AG09309 (cell line): Measurements from ENCODE around the gene FAM149B1.
A peak's percentile ranks its signal among the peaks of the same experiment; 100 is the strongest.

Experiments
- DNase-seq: peaks from one replicate; pipeline ENCODE4 v3.0.0-alpha.2; 2010; ENCODE audit warnings: low read depth
- H3K4me3 ChIP-seq: 2 replicates; pipeline ENCODE4 v1.5.1; 2011; ENCODE audit warnings: mild to moderate bottlenecking, low read depth, low read length, moderate library complexity; ENCODE audit not compliant: control insufficient read depth
- CTCF ChIP-seq: IDR thresholded peaks from 2 replicates; pipeline ENCODE4 v1.5.1; 2011; ENCODE audit warnings: mild to moderate bottlenecking, low read depth, low read length, inconsistent platforms; ENCODE audit not compliant: insufficient read depth, control insufficient read depth; ENCODE audit errors: missing control alignments

Gene FAM149B1

DNA sequence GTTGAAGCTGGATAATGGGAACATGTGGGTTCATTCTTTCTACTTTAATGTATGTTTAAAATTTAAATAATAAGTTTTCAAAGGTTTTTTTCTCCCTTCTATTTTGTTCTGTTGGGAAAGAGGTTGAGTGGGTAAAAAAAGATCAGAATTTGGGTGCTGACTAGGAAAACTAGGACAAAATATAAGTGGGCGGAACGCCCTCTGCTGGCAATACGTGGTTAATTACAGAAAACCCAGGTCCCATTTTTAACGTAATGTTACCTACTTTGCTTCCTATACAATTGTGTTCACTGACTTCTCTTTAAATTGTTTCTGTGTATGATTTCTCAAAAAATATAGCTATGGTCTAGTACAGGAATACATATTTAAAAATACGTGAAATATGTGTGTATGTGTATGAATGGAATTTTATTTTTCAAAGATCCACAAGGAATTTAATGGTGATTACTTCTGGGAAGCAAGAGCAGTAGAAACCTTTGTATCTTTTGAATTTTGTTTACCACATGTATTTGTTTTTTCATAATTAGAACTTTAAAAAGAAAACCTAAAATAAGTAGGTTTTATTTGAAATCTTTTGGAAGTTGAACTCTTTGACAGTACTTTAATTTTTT is 8.8 kb upstream of the FAM149B1 start:
- TF ChIP-seq CTCF, result peak; percentile 63
- no peak for DNase-seq

GRCh38 chr10:73161079-73161478 is 6.8 kb upstream of the FAM149B1 start:
- no peak overlapping the region for H3K4me3 ChIP-seq
- no peak for DNase-seq
- TF ChIP-seq CTCF, result no peak

More for the DNA sequence above, 8.8 kb upstream of the FAM149B1 start:
- no peak overlapping the region for H3K4me3 ChIP-seq

- H3K4me3 ChIP-seq, result no peak overlapping the region
- no peak for DNase-seq
- no peak for TF ChIP-seq CTCF
Measured at GRCh38 chr10:73161662-73162061, 6.3 kb upstream of the FAM149B1 start.

- no peak for TF ChIP-seq CTCF
- no peak overlapping the region for H3K4me3 ChIP-seq
- DNase-seq, result no peak
Measured at GRCh38 chr10:73163096-73163495, 4.8 kb upstream of the FAM149B1 start.

- no peak for TF ChIP-seq CTCF
Measured at GRCh38 chr10:73166972-73167371, 947 bp upstream of the FAM149B1 start.

DNA sequence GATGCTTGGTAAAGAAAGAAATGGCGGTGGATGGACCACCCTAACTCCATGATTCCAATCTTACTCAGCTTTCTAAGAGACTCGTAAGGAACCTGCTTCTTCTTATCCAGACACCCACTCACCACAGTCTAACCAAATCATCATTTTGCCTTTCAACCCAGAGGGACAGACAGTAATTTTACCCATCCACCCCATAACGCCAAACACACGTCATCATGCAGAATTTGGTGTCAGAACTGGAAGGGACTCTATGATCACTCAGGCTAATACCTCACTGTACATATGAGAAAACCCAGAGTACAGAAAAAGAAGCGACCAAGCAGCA is 499 bp upstream of the FAM149B1 start:
- DNase-seq, result no peak
- TF ChIP-seq CTCF, result no peak
- peak overlapping the region; percentile 63 for H3K4me3 ChIP-seq

More at GRCh38 chr10:73166972-73167371, 947 bp upstream of the FAM149B1 start:
- peak overlapping the region; percentile 63; the same call in 1 of the 2 replicates for H3K4me3 ChIP-seq
- no peak for DNase-seq

GRCh38 chr10:73168465-73168803 is 515 bp downstream of the FAM149B1 start:
- DNase-seq, result no peak
- peak overlapping the region; percentile 63 for H3K4me3 ChIP-seq
- TF ChIP-seq CTCF, result no peak
